ENCODE data around the gene SPNS2. TPM values are rescaled to one million over a fixed set of nuclear protein-coding genes. Genes with fewer than 3 reads are reported as not detected.

The SPNS2 gene
- total and polyA plus RNA-seq, 10 of the 15 experiments (the other 5 are each of a cell fraction or from before 2014, with no cell fraction given): 0.04 to 1.1 (median 0.23) TPM; not detected in 2

GRCh38 chr17:4502466-4503154 is 3.9 kb downstream of the SPNS2 start (continued):
- TF ChIP-seq, protein P1, sequence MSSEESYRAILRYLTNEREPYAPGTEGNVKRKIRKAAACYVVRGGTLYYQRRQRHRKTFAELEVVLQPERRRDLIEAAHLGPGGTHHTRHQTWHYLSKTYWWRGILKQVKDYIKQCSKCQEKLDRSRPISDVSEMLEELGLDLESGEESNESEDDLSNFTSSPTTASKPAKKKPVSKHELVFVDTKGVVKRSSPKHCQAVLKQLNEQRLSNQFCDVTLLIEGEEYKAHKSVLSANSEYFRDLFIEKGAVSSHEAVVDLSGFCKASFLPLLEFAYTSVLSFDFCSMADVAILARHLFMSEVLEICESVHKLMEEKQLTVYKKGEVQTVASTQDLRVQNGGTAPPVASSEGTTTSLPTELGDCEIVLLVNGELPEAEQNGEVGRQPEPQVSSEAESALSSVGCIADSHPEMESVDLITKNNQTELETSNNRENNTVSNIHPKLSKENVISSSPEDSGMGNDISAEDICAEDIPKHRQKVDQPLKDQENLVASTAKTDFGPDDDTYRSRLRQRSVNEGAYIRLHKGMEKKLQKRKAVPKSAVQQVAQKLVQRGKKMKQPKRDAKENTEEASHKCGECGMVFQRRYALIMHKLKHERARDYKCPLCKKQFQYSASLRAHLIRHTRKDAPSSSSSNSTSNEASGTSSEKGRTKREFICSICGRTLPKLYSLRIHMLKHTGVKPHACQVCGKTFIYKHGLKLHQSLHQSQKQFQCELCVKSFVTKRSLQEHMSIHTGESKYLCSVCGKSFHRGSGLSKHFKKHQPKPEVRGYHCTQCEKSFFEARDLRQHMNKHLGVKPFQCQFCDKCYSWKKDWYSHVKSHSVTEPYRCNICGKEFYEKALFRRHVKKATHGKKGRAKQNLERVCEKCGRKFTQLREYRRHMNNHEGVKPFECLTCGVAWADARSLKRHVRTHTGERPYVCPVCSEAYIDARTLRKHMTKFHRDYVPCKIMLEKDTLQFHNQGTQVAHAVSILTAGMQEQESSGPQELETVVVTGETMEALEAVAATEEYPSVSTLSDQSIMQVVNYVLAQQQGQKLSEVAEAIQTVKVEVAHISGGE (CRISPR knock-in tag; IDR thresholded peaks at IDR 0.05): no peak

DNA sequence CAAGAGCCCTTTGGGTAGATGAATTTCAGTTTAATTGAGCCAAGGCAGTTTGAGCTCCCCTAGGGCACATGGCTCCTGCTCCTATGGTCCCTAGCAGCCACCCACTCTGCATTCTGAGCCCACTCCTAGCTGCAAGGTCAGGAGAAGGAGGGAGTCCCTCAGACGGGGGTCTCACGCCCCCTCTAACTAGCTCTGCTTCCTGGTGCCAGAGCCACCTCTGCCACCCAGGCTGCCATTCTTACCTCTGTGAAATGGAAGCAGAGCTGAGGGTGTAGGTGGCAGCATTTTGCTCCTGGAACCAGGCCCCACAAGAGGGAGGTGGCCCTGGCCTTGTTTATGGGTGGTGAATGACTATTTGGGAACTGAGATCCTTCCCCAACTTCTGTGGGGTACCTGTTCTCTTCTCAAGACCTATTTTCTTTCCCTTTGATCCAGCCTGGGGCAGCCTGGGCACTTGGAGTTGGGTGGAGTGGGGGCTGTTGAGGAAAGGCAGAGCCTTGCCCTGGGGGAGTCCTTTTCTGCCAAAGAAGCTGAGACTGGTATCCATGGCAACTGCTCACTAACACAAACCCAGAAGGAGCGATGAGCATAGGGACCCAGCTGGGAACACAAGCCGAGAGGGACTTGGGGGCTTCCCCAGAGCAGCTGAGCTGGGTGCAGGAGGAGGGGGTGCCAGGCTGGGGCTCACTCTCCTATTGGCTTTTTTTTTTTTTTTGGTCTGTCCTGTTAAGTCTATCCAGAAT is 4.8 kb downstream of the SPNS2 start:
- Histone ChIP-seq H4K20me1 (ENCODE audit: control insufficient read depth, insufficient read depth) (no peaks in the 10 kb centered on the region), H3K27me3 (replicated peaks in 1 of 2; ENCODE audit: control insufficient read depth in 2 of 2, insufficient read depth in 2 of 2, low read length in 1 of 2) (peaks cover 11 to 15% of the 10 kb centered on the region in 2 experiments), H3K4me3 (no peak overlapping the region), H3K4me1 (ENCODE audit: control insufficient read depth, insufficient read depth, low read length) (no peaks in the 10 kb centered on the region), H3K4me2 (ENCODE audit: control insufficient read depth, insufficient read depth) (no peak overlapping the region), H3K36me3 (ENCODE audit: control insufficient read depth in 2 of 2, insufficient read depth in 2 of 2, low read length in 1 of 2) (no peaks in the 10 kb centered on the region), H2AFZ (ENCODE audit: control insufficient read depth, low read depth, low read length) (no peak overlapping the region), H3K79me2 (ENCODE audit: control insufficient read depth, insufficient read depth, low read length) (no peaks in the 10 kb centered on the region), H3K27ac (ENCODE audit: control insufficient read depth, insufficient read depth) (no peak overlapping the region), H3K9ac (ENCODE audit: control insufficient read depth, insufficient read depth, low read length) (no peak overlapping the region), H3K9me3 (replicated peaks; ENCODE audit: control insufficient read depth, insufficient read depth, low read length) (no peaks in the 10 kb centered on the region)
- in situ Hi-C loops (cut with MboI): no loop called here
- no peak for ATAC-seq
- ChIA-PET SMC1A (ENCODE audit: uncharacterized antibody, unreplicated experiment) (no interaction called here), POLR2A (no interaction called here), CTCF (no interaction called here), RAD21 (ENCODE audit: unreplicated experiment) (no interaction called here)
- intact Hi-C loops (cut with micrococcal nuclease; ENCODE audit: unreplicated experiment): no loop called here
- no peak for TF ChIP-seq PAX8 (IDR thresholded peaks at IDR 0.05)
- TF ChIP-seq SMAD1 (IDR thresholded peaks at IDR 0.05; ENCODE audit: low read depth, partially characterized antibody): no peak
- no peak for TF ChIP-seq NBN (IDR thresholded peaks at IDR 0.05)
- TF ChIP-seq ZNF384 (IDR thresholded peaks at IDR 0.05; ENCODE audit: borderline replicate concordance, low read depth, low read length): no peak
- no peak for TF ChIP-seq GABPA (IDR thresholded peaks at IDR 0.05; ENCODE audit: low read depth)
- no peak for TF ChIP-seq SMARCA5 (IDR thresholded peaks at IDR 0.05)
- TF ChIP-seq ATF3 (IDR thresholded peaks at IDR 0.05; ENCODE audit: borderline replicate concordance, extremely low read depth, low read depth, low read length): no peak
- no peak for TF ChIP-seq BRCA1 (IDR thresholded peaks at IDR 0.05; ENCODE audit: low read depth, low read length)
- TF ChIP-seq MTA3 (IDR thresholded peaks at IDR 0.05; ENCODE audit: borderline replicate concordance, low read length): no peak
- BruUV-seq (replicated peaks): no TSS peak
- FAIRE-seq: no peak
- DNase-seq (ENCODE audit: low read depth, low spot score): no peak
- 24% methylated on average over 4 of the region's 4 CpGs for WGBS (ENCODE audit: insufficient coverage, insufficient replicate concordance, low lambda C conversion rate, missing lambda C conversion rate)
